ENCODE data around the gene ZNF226.

Gene ZNF226

GRCh38 chr19:44182145-44182544 lies 17.2 kb downstream of the ZNF226 start:
- Histone ChIP-seq H3K9me2 (replicated peaks; ENCODE audit: control insufficient read depth, low read length) (no peaks in the 10 kb centered on the region), H3K4me2 (ENCODE audit: low read length) (no peak overlapping the region), H3K27ac (ENCODE audit: low read depth, low read length) (no peak overlapping the region), H3K4me1 (ENCODE audit: control insufficient read depth, low read length) (no peaks in the 10 kb centered on the region), H3K36me3 (ENCODE audit: control insufficient read depth, low read length) (no peaks in the 10 kb centered on the region), H3K4me3 (ENCODE audit: low read length) (no peak overlapping the region), H4K20me1 (ENCODE audit: control insufficient read depth, insufficient read depth, low read depth, low read length) (no peaks in the 10 kb centered on the region), H3K27me3 (ENCODE audit: control insufficient read depth, low read length) (no peaks in the 10 kb centered on the region), H3F3A (ENCODE audit: control insufficient read depth, insufficient read depth) (no peaks in the 10 kb centered on the region), H3K79me2 (ENCODE audit: control insufficient read depth, low read length) (no peaks in the 10 kb centered on the region), H3K9me3 (ENCODE audit: control insufficient read depth, insufficient read depth, low read length) (no peaks in the 10 kb centered on the region; the same call in 1 of the 2 replicates)
- no peak for TF ChIP-seq EZH2phosphoT487 (IDR thresholded peaks at IDR 0.05; ENCODE audit: borderline replicate concordance, low read length)
- TF ChIP-seq CTCF (IDR thresholded peaks at IDR 0.05; ENCODE audit: low read depth, low read length, poor library complexity, severe bottlenecking), result no peak

- Histone ChIP-seq H3K4me2 (ENCODE audit: low read length) (no peak overlapping the region), H3F3A (ENCODE audit: control insufficient read depth, insufficient read depth) (no peaks in the 10 kb centered on the region), H3K27ac (ENCODE audit: low read depth, low read length) (no peak overlapping the region), H3K9me3 (ENCODE audit: control insufficient read depth, insufficient read depth, low read length) (no peaks in the 10 kb centered on the region), H3K9me2 (replicated peaks; ENCODE audit: control insufficient read depth, low read length) (no peaks in the 10 kb centered on the region), H3K4me1 (ENCODE audit: control insufficient read depth, low read length) (no peaks in the 10 kb centered on the region), H3K36me3 (ENCODE audit: control insufficient read depth, low read length) (no peaks in the 10 kb centered on the region), H3K4me3 (ENCODE audit: low read length) (no peak overlapping the region), H3K27me3 (ENCODE audit: control insufficient read depth, low read length) (no peaks in the 10 kb centered on the region), H3K79me2 (ENCODE audit: control insufficient read depth, low read length) (no peaks in the 10 kb centered on the region), H4K20me1 (ENCODE audit: control insufficient read depth, insufficient read depth, low read depth, low read length) (no peaks in the 10 kb centered on the region)
- TF ChIP-seq EZH2phosphoT487 (IDR thresholded peaks at IDR 0.05; ENCODE audit: borderline replicate concordance, low read length) (no peak), CTCF (IDR thresholded peaks at IDR 0.05; ENCODE audit: low read depth, low read length, poor library complexity, severe bottlenecking) (no peak)
Observed at GRCh38 chr19:44190020-44190419, 25.1 kb downstream of the ZNF226 start.

GRCh38 chr19:44192127-44192526 lies 27.2 kb downstream of the ZNF226 start:
- no peaks in the 10 kb centered on the region for H3K27me3 ChIP-seq (ENCODE audit: control insufficient read depth, low read length)
- H3K4me3 ChIP-seq (ENCODE audit: low read length), result no peak overlapping the region
- H3K9me3 ChIP-seq (ENCODE audit: control insufficient read depth, insufficient read depth, low read length), result no peaks in the 10 kb centered on the region
- H3K9me2 ChIP-seq (replicated peaks; ENCODE audit: control insufficient read depth, low read length), result no peaks in the 10 kb centered on the region
- H3K4me2 ChIP-seq (ENCODE audit: low read length), result no peak overlapping the region
- no peaks in the 10 kb centered on the region for H4K20me1 ChIP-seq (ENCODE audit: control insufficient read depth, insufficient read depth, low read depth, low read length)
- H3K79me2 ChIP-seq (ENCODE audit: control insufficient read depth, low read length), result no peaks in the 10 kb centered on the region
- H3F3A ChIP-seq (ENCODE audit: control insufficient read depth, insufficient read depth), result no peaks in the 10 kb centered on the region
- TF ChIP-seq EZH2phosphoT487 (IDR thresholded peaks at IDR 0.05; ENCODE audit: borderline replicate concordance, low read length) (no peak), CTCF (IDR thresholded peaks at IDR 0.05; ENCODE audit: low read depth, low read length, poor library complexity, severe bottlenecking) (no peak)
- H3K27ac ChIP-seq (ENCODE audit: low read depth, low read length), result no peak overlapping the region
- H3K36me3 ChIP-seq (ENCODE audit: control insufficient read depth, low read length), result no peaks in the 10 kb centered on the region
- H3K4me1 ChIP-seq (ENCODE audit: control insufficient read depth, low read length), result no peaks in the 10 kb centered on the region

GRCh38 chr19:44196772-44197171 lies 31.9 kb downstream of the ZNF226 start:
- H3K79me2 ChIP-seq (ENCODE audit: control insufficient read depth, low read length), result no peaks in the 10 kb centered on the region

More at GRCh38 chr19:44196772-44197171, 31.9 kb downstream of the ZNF226 start:
- H3K9me2 ChIP-seq (replicated peaks; ENCODE audit: control insufficient read depth, low read length), result no peaks in the 10 kb centered on the region
- H3K36me3 ChIP-seq (ENCODE audit: control insufficient read depth, low read length), result no peaks in the 10 kb centered on the region
- H3K4me2 ChIP-seq (ENCODE audit: low read length), result no peak overlapping the region
- no peaks in the 10 kb centered on the region for H3K9me3 ChIP-seq (ENCODE audit: control insufficient read depth, insufficient read depth, low read length)
- TF ChIP-seq EZH2phosphoT487 (IDR thresholded peaks at IDR 0.05; ENCODE audit: borderline replicate concordance, low read length), result no peak
- no peak for TF ChIP-seq CTCF (IDR thresholded peaks at IDR 0.05; ENCODE audit: low read depth, low read length, poor library complexity, severe bottlenecking)
- H3K27ac ChIP-seq (ENCODE audit: low read depth, low read length), result no peak overlapping the region
- no peak overlapping the region for H3K4me3 ChIP-seq (ENCODE audit: low read length)
- no peaks in the 10 kb centered on the region for H3K27me3 ChIP-seq (ENCODE audit: control insufficient read depth, low read length)
- H4K20me1 ChIP-seq (ENCODE audit: control insufficient read depth, insufficient read depth, low read depth, low read length), result no peaks in the 10 kb centered on the region
- no peaks in the 10 kb centered on the region for H3F3A ChIP-seq (ENCODE audit: control insufficient read depth, insufficient read depth)
- H3K4me1 ChIP-seq (ENCODE audit: control insufficient read depth, low read length), result no peaks in the 10 kb centered on the region

All from DOHH2 (cell line).